Right lobe of liver (tissue), 4 donors: ENCODE measurements around the gene FADS2.

Experiments used
- CTCF ChIP-seq, 4 donors: fragments of 200-600 bp in 3 of 4; fragments of 450-650 bp in 1 of 4; IDR thresholded peaks; one replicate each; pipeline versions ENCODE4 v1.5.1 to v1.8.0; 2016 to 2022; ENCODE audit warnings: antibody characterized with exemption in 4 of 4, mild to moderate bottlenecking in 2 of 4
- POLR2A ChIP-seq: fragments of 450-650 bp; IDR thresholded peaks from one replicate; pipeline ENCODE4 v1.6.1; 2017; ENCODE audit warnings: antibody characterized with exemption, mild to moderate bottlenecking
- donor health status: DM: no; HTN: no; CAD: no.
- donor health status: DM: no; HTN: no; CAD: no.
- donor health status: DM: no; HTN: yes; CAD: no.

DNA sequence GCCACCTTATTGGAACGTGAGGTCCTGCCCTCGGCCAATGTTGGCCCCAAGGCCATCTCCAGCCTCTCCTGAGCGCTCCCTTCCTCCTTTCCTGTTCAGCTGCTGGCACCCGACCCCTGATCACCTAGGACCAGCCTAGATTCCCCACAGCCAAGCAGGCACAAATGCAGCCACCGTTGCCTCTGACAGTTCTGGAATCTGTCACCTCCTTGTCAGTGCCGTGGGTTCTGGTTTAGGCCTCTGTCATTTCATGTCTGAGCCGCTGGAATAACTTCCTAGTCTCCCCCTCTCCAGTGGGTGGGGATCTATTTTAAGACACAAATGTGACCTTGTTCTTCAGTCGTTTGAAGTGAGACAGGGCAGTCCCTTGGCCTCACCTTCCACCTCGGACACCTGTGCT lies 33.5 kb downstream of the FADS2 start:
- TF ChIP-seq POLR2A (no peak), CTCF (IDR thresholded peaks at IDR 0.05) (no peak)
